GM12874 (cell line): ENCODE results near the gene IARS2.

Experiments
- TF ChIP-seq, protein P1 (sequence below): IDR thresholded peaks from 2 replicates; pipeline ENCODE4 v1.5.1; 2011; ENCODE audit warnings: low read depth, mild to moderate bottlenecking, control low read depth, low read length, moderate library complexity; ENCODE audit not compliant: insufficient read depth

The IARS2 gene

DNA sequence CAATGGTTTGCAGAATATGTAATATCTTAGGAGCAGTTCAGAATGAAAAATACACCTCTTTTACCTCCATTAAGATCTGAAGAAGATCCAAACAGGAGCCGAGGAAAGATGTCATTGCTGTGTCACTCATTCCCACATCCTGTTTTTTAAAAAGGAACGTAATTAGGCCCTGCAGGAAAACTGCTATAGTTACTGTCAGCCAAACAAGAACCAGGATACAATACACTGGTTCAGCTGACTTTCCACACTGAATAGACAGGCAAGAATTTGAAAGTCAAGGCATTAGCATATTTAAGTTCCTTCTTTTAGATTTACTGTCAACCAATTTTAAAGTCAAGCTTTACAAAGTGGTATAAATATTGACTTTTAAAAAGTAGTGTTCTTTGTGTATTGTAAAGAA, 63.8 kb downstream of the IARS2 start:
- TF ChIP-seq, protein P1, sequence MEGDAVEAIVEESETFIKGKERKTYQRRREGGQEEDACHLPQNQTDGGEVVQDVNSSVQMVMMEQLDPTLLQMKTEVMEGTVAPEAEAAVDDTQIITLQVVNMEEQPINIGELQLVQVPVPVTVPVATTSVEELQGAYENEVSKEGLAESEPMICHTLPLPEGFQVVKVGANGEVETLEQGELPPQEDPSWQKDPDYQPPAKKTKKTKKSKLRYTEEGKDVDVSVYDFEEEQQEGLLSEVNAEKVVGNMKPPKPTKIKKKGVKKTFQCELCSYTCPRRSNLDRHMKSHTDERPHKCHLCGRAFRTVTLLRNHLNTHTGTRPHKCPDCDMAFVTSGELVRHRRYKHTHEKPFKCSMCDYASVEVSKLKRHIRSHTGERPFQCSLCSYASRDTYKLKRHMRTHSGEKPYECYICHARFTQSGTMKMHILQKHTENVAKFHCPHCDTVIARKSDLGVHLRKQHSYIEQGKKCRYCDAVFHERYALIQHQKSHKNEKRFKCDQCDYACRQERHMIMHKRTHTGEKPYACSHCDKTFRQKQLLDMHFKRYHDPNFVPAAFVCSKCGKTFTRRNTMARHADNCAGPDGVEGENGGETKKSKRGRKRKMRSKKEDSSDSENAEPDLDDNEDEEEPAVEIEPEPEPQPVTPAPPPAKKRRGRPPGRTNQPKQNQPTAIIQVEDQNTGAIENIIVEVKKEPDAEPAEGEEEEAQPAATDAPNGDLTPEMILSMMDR: no peak

DNA sequence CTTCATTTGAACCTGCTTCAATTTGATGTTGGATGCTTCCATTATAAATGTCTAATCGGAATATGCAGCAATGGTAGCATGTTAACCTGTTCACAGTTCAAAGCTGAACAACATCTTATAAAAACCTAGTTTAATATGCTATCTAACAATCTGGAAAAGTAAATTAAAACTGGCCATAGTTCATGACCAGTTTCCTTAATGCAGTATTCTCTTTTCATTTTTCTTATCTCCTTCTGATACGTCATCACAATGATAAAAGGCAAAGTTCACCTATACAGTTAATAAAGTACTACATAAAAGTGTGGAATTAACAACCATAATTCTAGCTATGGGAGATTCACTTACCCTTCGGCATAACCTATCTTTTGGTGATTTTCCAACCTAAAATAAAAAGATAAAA, 65.1 kb downstream of the IARS2 start:
- TF ChIP-seq, protein P1: no peak

DNA sequence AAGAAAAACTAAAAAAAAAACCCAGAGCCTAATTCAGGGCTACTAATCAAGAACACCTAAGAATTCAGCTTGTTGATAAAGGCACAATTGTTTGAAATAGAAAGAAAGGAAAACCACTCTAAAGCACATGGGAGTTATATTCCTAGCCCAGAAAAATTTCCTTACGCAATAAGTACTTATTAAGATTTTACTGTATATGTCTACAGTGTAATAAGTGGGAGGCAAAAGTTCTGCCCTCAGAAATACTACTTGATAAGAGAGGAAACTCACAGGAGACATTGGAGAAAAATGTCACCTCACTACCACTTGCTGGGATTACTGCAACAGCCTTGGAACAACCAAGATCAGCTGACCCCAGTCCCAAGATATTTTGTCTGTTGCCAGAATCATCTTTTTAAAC, 66.1 kb downstream of the IARS2 start:
- TF ChIP-seq, protein P1: no peak

DNA sequence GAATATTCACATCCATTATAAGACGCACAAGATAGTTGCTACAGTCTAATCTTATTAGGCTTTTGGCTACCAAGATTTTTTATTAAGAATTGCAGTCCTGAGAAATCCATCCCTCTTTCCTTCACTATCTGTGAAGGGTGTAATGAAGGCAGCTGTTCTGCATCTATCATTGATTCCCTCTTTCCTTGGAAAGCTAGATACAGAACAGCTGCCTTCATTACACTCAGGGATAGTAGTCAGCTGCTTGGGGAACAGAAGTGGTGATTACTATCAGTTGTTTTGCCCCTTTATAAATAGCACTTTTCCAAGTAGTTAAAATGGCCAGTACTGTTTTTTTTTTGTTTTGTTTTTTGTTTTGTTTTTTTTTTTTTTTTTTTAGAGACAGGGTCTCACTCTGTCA, 70.2 kb downstream of the IARS2 start:
- TF ChIP-seq, protein P1: no peak

DNA sequence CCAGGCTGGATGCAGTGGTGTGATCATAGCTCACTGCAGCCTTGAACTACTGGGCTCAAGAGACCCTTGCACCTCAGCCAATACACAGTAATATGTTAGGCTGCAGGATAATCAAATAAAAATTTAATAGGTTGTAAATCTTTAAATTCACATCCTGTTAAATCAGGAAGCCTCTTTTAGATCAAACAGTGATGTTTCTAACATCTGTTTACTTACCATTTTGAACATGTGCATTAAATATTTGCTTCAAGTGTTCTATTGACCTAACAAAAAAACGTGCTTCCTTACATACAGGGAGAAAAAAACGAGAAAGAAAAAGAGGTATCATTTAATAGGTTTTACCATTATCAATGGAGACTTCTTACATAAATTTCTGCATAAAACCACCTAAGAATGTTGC, 70.6 kb downstream of the IARS2 start:
- TF ChIP-seq, protein P1: no peak

DNA sequence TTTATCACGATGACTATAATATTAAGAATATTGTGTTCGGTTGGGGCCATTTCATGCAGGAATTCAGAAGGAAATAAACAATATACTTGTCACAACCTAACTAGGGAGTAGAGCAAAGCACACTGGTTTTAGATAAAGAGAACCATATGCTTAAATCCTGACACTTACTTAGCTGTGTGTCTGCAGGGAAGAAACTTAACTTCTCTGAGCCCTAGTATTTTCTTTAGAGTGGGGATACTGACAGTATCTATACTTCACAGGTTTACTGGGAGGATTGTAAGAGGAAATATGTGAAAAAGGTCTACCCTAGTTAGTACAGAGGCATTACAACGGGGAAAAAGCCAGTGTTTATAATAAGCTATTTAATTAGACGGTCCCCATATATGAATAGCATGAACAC, 72.9 kb downstream of the IARS2 start:
- TF ChIP-seq, protein P1: no peak

DNA sequence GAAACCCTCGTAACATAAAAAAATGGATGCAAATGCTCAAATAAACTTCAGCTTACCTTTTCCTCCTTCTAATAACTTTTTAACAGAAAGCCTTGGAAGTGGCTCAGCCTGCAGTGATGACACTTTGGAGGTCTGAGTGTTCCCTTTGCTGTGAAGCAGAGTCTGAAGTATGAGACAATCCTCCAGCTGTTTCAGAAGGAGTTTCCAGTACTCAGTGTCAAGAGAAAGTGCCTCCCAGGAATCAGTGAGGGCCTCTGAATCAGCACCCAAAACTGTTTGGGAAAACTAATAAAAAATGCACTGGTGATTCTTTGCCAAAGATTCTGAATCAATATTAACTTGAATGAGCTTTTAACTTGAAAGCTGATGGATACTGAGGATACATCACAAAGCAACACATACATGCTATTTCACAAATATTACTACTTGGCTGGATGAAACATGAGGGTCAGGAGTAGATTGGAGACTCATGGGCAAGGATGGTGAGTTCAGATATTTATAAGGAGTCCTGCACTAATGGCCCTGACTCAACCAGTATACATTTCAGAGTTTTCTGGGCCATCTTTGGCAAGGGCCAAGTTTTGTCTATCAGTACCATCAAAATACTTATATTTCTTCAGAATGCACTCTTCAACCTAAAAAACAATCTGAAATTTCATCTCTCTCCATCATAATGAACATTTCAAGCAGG, 77.0 kb downstream of the IARS2 start:
- TF ChIP-seq, protein P1: no peak
